Smooth muscle cell (in vitro differentiated cells): ENCODE measurements around the gene CDX1. TPM values are rescaled to one million over a fixed set of nuclear protein-coding genes. Genes with fewer than 3 reads are reported as not detected.

Experiments
- DNase-seq: peaks from one replicate; lab custom pipeline; 2025; ENCODE audit not compliant: unreplicated experiment; lab: John Stamatoyannopoulos, UW
- H2AFZ ChIP-seq: fragments of 200-600 bp; sonication (generic); 2 replicates; pipeline ENCODE4 v1.6.0; 2016; ENCODE audit warnings: antibody characterized with exemption, low read depth, mild to moderate bottlenecking
- H3F3A ChIP-seq: fragments of 200-600 bp; sonication (generic); 2 replicates; pipeline ENCODE4 v1.6.0; 2017; ENCODE audit warnings: antibody characterized with exemption, low read depth
- H3K27ac ChIP-seq: fragments of 200-600 bp; sonication (generic); 2 replicates; pipeline ENCODE4 v1.5.1; 2016; ENCODE audit warnings: low read depth, mild to moderate bottlenecking
- H3K27me3 ChIP-seq: fragments of 200-600 bp; sonication (generic); 2 replicates; pipeline ENCODE4 v1.6.1; 2016; ENCODE audit warnings: low read depth, mild to moderate bottlenecking
- H3K36me3 ChIP-seq: fragments of 200-600 bp; sonication (generic); 2 replicates; pipeline ENCODE4 v1.5.1; 2016; ENCODE audit warnings: low read depth
- H3K4me1 ChIP-seq: fragments of 200-600 bp; sonication (generic); 2 replicates; pipeline ENCODE4 v1.5.1; 2016; ENCODE audit warnings: low read depth
- H3K4me2 ChIP-seq: fragments of 200-600 bp; sonication (generic); 2 replicates; pipeline ENCODE4 v1.6.0; 2016; ENCODE audit warnings: mild to moderate bottlenecking
- H3K4me3 ChIP-seq: fragments of 200-600 bp; sonication (generic); 2 replicates; pipeline ENCODE4 v1.5.1; 2016; ENCODE audit warnings: mild to moderate bottlenecking
- H3K79me2 ChIP-seq: fragments of 200-600 bp; sonication (generic); 2 replicates; pipeline ENCODE4 v1.6.0; 2016; ENCODE audit warnings: low read depth, mild to moderate bottlenecking
- H3K9ac ChIP-seq: fragments of 200-600 bp; sonication (generic); 2 replicates; pipeline ENCODE4 v1.6.0; 2016; ENCODE audit warnings: low read depth
- H3K9me3 ChIP-seq: fragments of 200-600 bp; sonication (generic); replicated peaks from 2 replicates; pipeline ENCODE4 v1.5.1; 2016; ENCODE audit warnings: low read depth
- H4K20me1 ChIP-seq: fragments of 200-600 bp; sonication (generic); 2 replicates; pipeline ENCODE4 v1.6.0; 2016; ENCODE audit warnings: low read depth
- WGBS: methylation state at CpG from one replicate; pipeline ENCODE4 v1.1.7; 2016; ENCODE audit warnings: low lambda C conversion rate; 5-methylcytosine and 5-hydroxymethylcytosine counted together
- polyA plus RNA-seq: library from polyadenylated mRNA; unstranded; fragments of >200 nt; fragmentation: Nextera tagmentation; extraction: Ambion mirVana; gene quantifications from 2 replicates; pipeline ENCODE4 v1.2.1, GENCODE V29; 2016
- total RNA-seq: library from RNA; depleted of rRNA; stranded (reverse); fragments of >200 nt; gene quantifications from 2 replicates; pipeline ENCODE4 v1.2.3, GENCODE V29; 2014
- TF ChIP-seq, protein P1 (sequence below): fragments of 200-600 bp; sonication (generic); IDR thresholded peaks from 2 replicates; pipeline ENCODE4 v1.5.1; 2017; ENCODE audit warnings: borderline replicate concordance, mild to moderate bottlenecking, antibody characterized with exemption; ENCODE audit not compliant: insufficient read depth, poor library complexity, severe bottlenecking

The CDX1 gene
- total and polyA plus RNA-seq, 2 experiments from 2014 or later = 1.4 to 5.0 TPM

GRCh38 chr5:150186897-150187296 is 20.3 kb downstream of the CDX1 start:
- H3K27me3 ChIP-seq = peaks cover 40% of the 10 kb centered on the region
- H3K79me2 ChIP-seq = no peaks in the 10 kb centered on the region
- H3K36me3 ChIP-seq = no peaks in the 10 kb centered on the region
- H2AFZ ChIP-seq = no peak overlapping the region
- peaks cover 7% of the 10 kb centered on the region for H3K4me1 ChIP-seq
- H3K9me3 ChIP-seq = no peaks in the 10 kb centered on the region
- H3F3A ChIP-seq = no peaks in the 10 kb centered on the region
- TF ChIP-seq, protein P1, sequence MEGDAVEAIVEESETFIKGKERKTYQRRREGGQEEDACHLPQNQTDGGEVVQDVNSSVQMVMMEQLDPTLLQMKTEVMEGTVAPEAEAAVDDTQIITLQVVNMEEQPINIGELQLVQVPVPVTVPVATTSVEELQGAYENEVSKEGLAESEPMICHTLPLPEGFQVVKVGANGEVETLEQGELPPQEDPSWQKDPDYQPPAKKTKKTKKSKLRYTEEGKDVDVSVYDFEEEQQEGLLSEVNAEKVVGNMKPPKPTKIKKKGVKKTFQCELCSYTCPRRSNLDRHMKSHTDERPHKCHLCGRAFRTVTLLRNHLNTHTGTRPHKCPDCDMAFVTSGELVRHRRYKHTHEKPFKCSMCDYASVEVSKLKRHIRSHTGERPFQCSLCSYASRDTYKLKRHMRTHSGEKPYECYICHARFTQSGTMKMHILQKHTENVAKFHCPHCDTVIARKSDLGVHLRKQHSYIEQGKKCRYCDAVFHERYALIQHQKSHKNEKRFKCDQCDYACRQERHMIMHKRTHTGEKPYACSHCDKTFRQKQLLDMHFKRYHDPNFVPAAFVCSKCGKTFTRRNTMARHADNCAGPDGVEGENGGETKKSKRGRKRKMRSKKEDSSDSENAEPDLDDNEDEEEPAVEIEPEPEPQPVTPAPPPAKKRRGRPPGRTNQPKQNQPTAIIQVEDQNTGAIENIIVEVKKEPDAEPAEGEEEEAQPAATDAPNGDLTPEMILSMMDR = no peak
- H3K9ac ChIP-seq = no peak overlapping the region
- no peak for DNase-seq
- H3K27ac ChIP-seq = no peak overlapping the region
- 69% methylated on average over 4 of the region's 4 CpGs for WGBS
- H3K4me3 ChIP-seq = no peak overlapping the region
- no peak overlapping the region for H3K4me2 ChIP-seq
- no peaks in the 10 kb centered on the region for H4K20me1 ChIP-seq

DNA sequence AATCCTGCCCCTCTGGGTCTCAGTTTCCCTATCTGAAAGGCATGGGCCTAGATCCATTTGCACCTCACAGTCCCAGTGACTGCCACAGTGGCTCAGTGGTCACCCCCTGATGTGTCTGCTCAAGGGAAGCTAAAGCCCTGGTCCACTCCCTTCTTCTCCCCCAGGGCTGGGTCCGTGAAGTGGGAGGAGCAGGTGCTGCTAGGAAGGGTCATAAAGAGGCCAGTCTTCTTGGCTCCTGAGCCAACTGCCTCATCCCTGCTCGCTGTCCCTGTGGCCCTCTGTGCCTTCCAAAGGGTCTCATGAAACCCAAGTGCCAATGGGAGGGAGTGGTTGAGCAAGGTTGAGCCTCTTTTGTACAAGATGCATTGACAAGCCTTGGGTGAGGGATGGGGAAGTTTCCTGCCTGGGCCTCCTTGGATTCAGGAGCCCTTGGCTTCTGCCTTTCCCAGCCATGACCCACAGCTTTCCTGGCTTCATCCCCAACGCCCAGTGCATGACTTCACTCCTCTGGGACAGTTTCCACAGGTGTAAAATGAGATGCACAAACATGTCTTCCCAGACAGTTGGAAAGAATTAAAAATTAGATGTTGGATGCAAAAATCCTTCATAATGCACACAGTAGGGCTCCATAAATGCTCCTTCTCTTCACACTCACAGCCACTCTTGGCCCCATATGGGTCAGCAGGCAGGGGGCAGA is 21.7 kb downstream of the CDX1 start:
- Histone ChIP-seq H3F3A (no peaks in the 10 kb centered on the region), H2AFZ (no peak overlapping the region), H3K4me2 (no peak overlapping the region), H3K9ac (no peak overlapping the region), H3K27ac (no peak overlapping the region), H3K27me3 (peaks cover 44% of the 10 kb centered on the region), H3K9me3 (no peaks in the 10 kb centered on the region), H4K20me1 (no peaks in the 10 kb centered on the region), H3K4me3 (no peak overlapping the region), H3K36me3 (no peaks in the 10 kb centered on the region), H3K79me2 (no peaks in the 10 kb centered on the region), H3K4me1 (peaks cover 7% of the 10 kb centered on the region)
- WGBS = 78% methylated on average over 3 of the region's 3 CpGs
- no peak for DNase-seq
- TF ChIP-seq, protein P1 = no peak

GRCh38 chr5:150189326-150189725 is 22.7 kb downstream of the CDX1 start:
- H3K27me3 ChIP-seq = peaks cover 44% of the 10 kb centered on the region
- H3K36me3 ChIP-seq = no peaks in the 10 kb centered on the region
- TF ChIP-seq, protein P1 = no peak
- no peak overlapping the region for H3K4me2 ChIP-seq
- H4K20me1 ChIP-seq = no peaks in the 10 kb centered on the region
- H3K79me2 ChIP-seq = no peaks in the 10 kb centered on the region
- H3K4me3 ChIP-seq = no peak overlapping the region
- no peaks in the 10 kb centered on the region for H3K9me3 ChIP-seq
- no peak for DNase-seq
- 77% methylated on average over 3 of the region's 3 CpGs for WGBS
- no peaks in the 10 kb centered on the region for H3F3A ChIP-seq
- no peak overlapping the region for H3K9ac ChIP-seq
- peaks cover 7% of the 10 kb centered on the region for H3K4me1 ChIP-seq
- H2AFZ ChIP-seq = no peak overlapping the region
- H3K27ac ChIP-seq = no peak overlapping the region
